ENCODE measurements around the gene GPR119.
"Not testable (repeated sequence)": the region's sequence is repeated elsewhere in the genome, so short reads cannot be mapped to it uniquely, and the experiment has no call there.

The GPR119 gene

DNA sequence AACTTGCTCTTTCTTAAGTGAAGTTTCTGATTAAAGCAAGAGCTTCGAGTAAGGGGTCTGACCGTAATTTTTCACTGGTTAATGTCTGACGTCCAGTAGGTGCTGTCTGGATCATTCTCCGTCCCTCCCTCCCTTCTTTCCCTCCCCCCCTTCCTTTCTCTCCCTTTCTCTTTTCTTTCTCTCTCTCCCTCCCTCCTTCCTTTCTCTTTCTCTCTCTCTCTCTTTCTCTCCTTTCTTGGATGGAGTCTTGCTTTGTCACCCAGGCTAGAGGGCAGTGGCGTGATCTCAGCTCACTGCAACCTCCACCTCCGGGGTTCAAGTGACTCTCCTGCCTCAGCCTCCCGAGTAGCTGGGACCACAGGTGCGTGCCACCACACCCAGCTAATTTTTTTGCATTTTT lies 46.6 kb downstream of the GPR119 start:
- not testable (repeated sequence) for DNase-seq

DNA sequence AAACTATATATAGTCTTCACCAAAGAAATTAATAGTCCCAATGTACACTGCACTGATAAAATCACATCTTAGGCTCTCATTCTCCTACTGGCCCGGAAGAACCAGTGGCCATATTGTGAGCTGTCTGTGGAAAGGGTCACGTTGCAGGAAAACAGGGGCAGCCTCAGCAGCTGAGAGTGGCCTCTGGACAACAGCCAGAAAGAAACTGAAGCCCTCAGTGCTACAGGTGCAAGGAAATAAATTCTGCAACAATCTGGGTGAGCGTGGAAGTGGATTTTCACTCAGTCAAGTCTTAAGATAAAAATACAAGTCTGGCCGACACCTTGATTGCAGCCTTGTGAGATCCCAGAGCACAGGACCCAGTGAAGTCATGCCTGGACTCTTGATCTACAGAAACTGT lies 48.9 kb downstream of the GPR119 start:
- no peak for DNase-seq
